SK-N-SH (cell line): ENCODE results near the gene CTCFL. TPM values are rescaled to one million over a fixed set of nuclear protein-coding genes. Genes with fewer than 3 reads are reported as not detected.

Experiments
- CTCF ChIA-PET: fragments of 300-600, 350-600 bp; formaldehyde crosslinking; extraction: SDS; loops from one replicate; lab custom pipeline; 2021; lab: Yijun Ruan, JAX
- POLR2A ChIA-PET: fragments of 350-600 bp; sonication (Branson Sonifier 250); formaldehyde crosslinking; extraction: SDS; loops from one replicate; lab custom pipeline; 2020; ENCODE audit warnings: antibody characterized with exemption, inconsistent platforms; lab: Yijun Ruan, JAX
- DNase-seq: peaks from one replicate; pipeline ENCODE4 v3.0.0; 2012
- H2AFZ ChIP-seq: fragments of 200-600 bp; sonication (generic); 2 replicates; pipeline ENCODE4 v1.8.1; 2016; ENCODE audit warnings: antibody characterized with exemption, mild to moderate bottlenecking, low read depth
- H3F3A ChIP-seq: fragments of 200-600 bp; sonication (generic); replicated peaks from 2 replicates; pipeline ENCODE3; 2016; ENCODE audit warnings: antibody characterized with exemption, mild to moderate bottlenecking; ENCODE audit not compliant: insufficient read depth
- H3K27ac ChIP-seq, 2 experiments: fragments of 200-500 bp in 1 of 2; fragments of 200-600 bp in 1 of 2; sonication (Bioruptor generic) in 1 of 2; sonication (generic), shearing (Covaris generic) in 1 of 2; 2 replicates each; pipeline versions ENCODE4 v1.5.1 to v1.6.1; 2014 to 2016; ENCODE audit warnings: low read depth in 2 of 2, inconsistent platforms in 1 of 2, low read length in 1 of 2, mild to moderate bottlenecking in 1 of 2, mixed read lengths in 1 of 2
- H3K27me3 ChIP-seq: fragments of 200-600 bp; sonication (generic), shearing (Covaris generic); 2 replicates; pipeline ENCODE4 v1.6.1; 2016; ENCODE audit warnings: mixed run types; ENCODE audit not compliant: insufficient read depth
- H3K36me3 ChIP-seq, 2 experiments: fragments of 200-500 bp in 1 of 2; fragments of 200-600 bp in 1 of 2; sonication (Bioruptor generic) in 1 of 2; sonication (generic) in 1 of 2; replicated peaks in 1 of 2; 2 replicates each; pipeline versions ENCODE3 to v1.5.1; 2014 to 2016; ENCODE audit warnings: low read length in 1 of 2, mild to moderate bottlenecking in 1 of 2; ENCODE audit not compliant: insufficient read depth in 2 of 2, control insufficient read depth in 1 of 2
- H3K4me1 ChIP-seq, 2 experiments: fragments of 200-500 bp in 1 of 2; fragments of 200-600 bp in 1 of 2; sonication (Bioruptor generic) in 1 of 2; sonication (generic), shearing (Covaris generic) in 1 of 2; 2 replicates each; pipeline versions ENCODE4 v1.5.1 to v1.6.1; 2014 to 2016; ENCODE audit warnings: low read depth in 1 of 2, low read length in 1 of 2, mixed run types in 1 of 2; ENCODE audit not compliant: insufficient read depth in 2 of 2, control insufficient read depth in 1 of 2
- H3K4me2 ChIP-seq: fragments of 200-600 bp; sonication (generic), shearing (Covaris generic); 2 replicates; pipeline ENCODE4 v1.6.1; 2017; ENCODE audit warnings: mixed run types
- H3K4me3 ChIP-seq, 2 experiments: fragments of 200-500 bp in 1 of 2; fragments of 200-600 bp in 1 of 2; sonication (Bioruptor generic) in 1 of 2; sonication (generic), shearing (Covaris generic) in 1 of 2; 2 replicates each; pipeline versions ENCODE4 v1.5.1 to v1.8.1; 2014 to 2016; ENCODE audit warnings: low read depth in 2 of 2, inconsistent platforms in 1 of 2, low read length in 1 of 2, mild to moderate bottlenecking in 1 of 2, mixed read lengths in 1 of 2, moderate library complexity in 1 of 2
- H3K79me2 ChIP-seq: fragments of 200-600 bp; sonication (generic); 2 replicates; pipeline ENCODE4 v1.8.1; 2017; ENCODE audit warnings: mild to moderate bottlenecking; ENCODE audit not compliant: insufficient read depth
- H3K9ac ChIP-seq: fragments of 200-600 bp; sonication (generic); 2 replicates; pipeline ENCODE4 v1.6.1; 2017; ENCODE audit warnings: mixed run types
- H3K9me2 ChIP-seq: fragments of 200-600 bp; sonication (generic); 2 replicates; pipeline ENCODE4 v1.6.1; 2017; ENCODE audit warnings: mixed run types
- H3K9me3 ChIP-seq: fragments of 200-600 bp; sonication (generic); 2 replicates; pipeline ENCODE4 v1.6.1; 2017; ENCODE audit warnings: mixed run types, mild to moderate bottlenecking, moderate library complexity
- H4K20me1 ChIP-seq: fragments of 200-600 bp; sonication (generic); 2 replicates; pipeline ENCODE4 v1.6.1; 2017; ENCODE audit warnings: mild to moderate bottlenecking, mixed run types; ENCODE audit not compliant: insufficient read depth
- ELF1 ChIP-seq: IDR thresholded peaks from 2 replicates; pipeline ENCODE4 v1.4.0; 2012
- EZH2phosphoT487 ChIP-seq: fragments of 200-600 bp; sonication (generic); IDR thresholded peaks from 2 replicates; pipeline ENCODE4 v1.6.1; 2017; ENCODE audit warnings: low read depth, mixed run types, mild to moderate bottlenecking, antibody characterized with exemption, moderate library complexity, borderline replicate concordance
- FOSL2 ChIP-seq: IDR thresholded peaks from 2 replicates; pipeline ENCODE4 v1.4.0; 2012; ENCODE audit warnings: low read depth, mild to moderate bottlenecking, moderate library complexity, borderline replicate concordance
- FOXJ3 ChIP-seq: sonication (generic); formaldehyde crosslinking; IDR thresholded peaks from 2 replicates; pipeline ENCODE4 v1.5.1; 2020; ENCODE audit warnings: mild to moderate bottlenecking, missing genetic modification reagents
- FOXM1 ChIP-seq: IDR thresholded peaks from 2 replicates; pipeline ENCODE4 v1.4.0; 2012; ENCODE audit warnings: low read depth, mild to moderate bottlenecking
- GATA2 ChIP-seq: sonication (generic); formaldehyde crosslinking; IDR thresholded peaks from 2 replicates; pipeline ENCODE4 v1.5.0; 2020; ENCODE audit warnings: mild to moderate bottlenecking, missing genetic modification reagents
- POLR2AphosphoS5 ChIP-seq: IDR thresholded peaks from 2 replicates; pipeline ENCODE4 v1.6.1; 2012; ENCODE audit warnings: low read depth, low read length
- RAD21 ChIP-seq: IDR thresholded peaks from 2 replicates; pipeline ENCODE4 v1.6.1; 2012; ENCODE audit warnings: mild to moderate bottlenecking, low read length
- RXRA ChIP-seq: IDR thresholded peaks from 2 replicates; pipeline ENCODE4 v1.4.0; 2012; ENCODE audit warnings: low read depth, mild to moderate bottlenecking, borderline replicate concordance
- SMC3 ChIP-seq: IDR thresholded peaks from 2 replicates; pipeline ENCODE4 v1.6.1; 2012; ENCODE audit warnings: low read depth, low read length, improper control_type of control experiment
- YY1 ChIP-seq: IDR thresholded peaks from 2 replicates; pipeline ENCODE4 v1.4.0; 2012; ENCODE audit warnings: low read depth, mild to moderate bottlenecking
- WGBS: methylation state at CpG from one replicate; pipeline ENCODE4 v1.1.6; 2017; ENCODE audit warnings: low lambda C conversion rate; 5-methylcytosine and 5-hydroxymethylcytosine counted together
- polyA plus RNA-seq, 3 experiments: library from polyadenylated mRNA; depleted of rRNA; stranded (reverse); fragments of >200 nt; gene quantifications; 2 replicates each; pipeline ENCODE4 v1.2.3, GENCODE V29; 2012
- TF ChIP-seq, protein P1 (sequence below): IDR thresholded peaks from 2 replicates; pipeline ENCODE4 v1.4.0; 2012; ENCODE audit warnings: low read depth
- TF ChIP-seq, protein P2 (sequence below): IDR thresholded peaks from 2 replicates; pipeline ENCODE4; 2012
- TF ChIP-seq, protein P3 (sequence below): fragments of 150-350 bp; IDR thresholded peaks from 2 replicates; pipeline ENCODE4 v1.6.1; 2016; ENCODE audit warnings: mild to moderate bottlenecking, low read depth, low read length
- TF ChIP-seq, protein P4 (sequence below): IDR thresholded peaks from 2 replicates; pipeline ENCODE4 v1.4.0; 2012; ENCODE audit warnings: low read depth, borderline replicate concordance

CTCFL gene
- polyA plus RNA-seq, 1 of the 3 experiments (the other 2 are of a cell fraction): not detected

DNA sequence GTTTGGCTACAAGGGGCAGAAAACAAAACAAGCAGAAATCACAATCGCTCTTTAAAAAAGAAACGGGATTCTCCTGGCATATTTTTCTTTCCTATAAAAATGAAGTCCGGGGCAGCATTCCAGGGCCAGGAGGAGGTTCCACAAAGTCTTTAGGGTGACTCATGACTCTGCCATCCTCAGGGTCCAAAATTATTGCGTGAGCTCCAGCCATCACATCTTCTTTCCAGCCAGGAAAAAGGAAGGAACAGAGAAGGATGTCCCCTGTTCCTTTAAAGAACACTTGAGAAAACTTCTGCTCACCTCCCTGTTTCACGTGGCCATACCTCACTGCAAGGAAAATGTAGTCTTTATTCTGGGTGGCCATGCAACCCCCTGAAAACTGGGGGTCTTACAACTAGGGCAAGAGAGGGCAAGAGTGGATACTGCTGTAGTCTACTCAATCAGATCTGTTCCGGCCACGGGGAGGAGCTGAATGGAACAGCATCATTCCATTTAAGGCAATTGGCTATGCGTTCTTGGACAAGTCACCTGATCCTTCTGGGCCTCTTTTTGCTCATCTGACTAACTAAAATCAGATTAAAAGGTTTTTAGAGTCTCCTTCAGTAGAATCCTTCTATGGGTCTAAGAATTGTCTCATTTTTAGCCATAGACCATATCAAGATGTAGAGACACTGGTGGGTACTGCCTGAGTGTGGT lies 49.4 kb downstream of the CTCFL start:
- no peaks in the 10 kb centered on the region for H3K79me2 ChIP-seq
- H3F3A ChIP-seq: no peaks in the 10 kb centered on the region
- H3K4me3 ChIP-seq: no peak overlapping the region
- DNase-seq: no peak
- H3K27me3 ChIP-seq: peaks cover 13% of the 10 kb centered on the region
- H4K20me1 ChIP-seq: no peaks in the 10 kb centered on the region
- ChIA-PET POLR2A (no interaction called here), CTCF (interaction anchor here (1.6 kb wide), 1 partner anchor 20 kb away, joined by 4 read pairs; no protein-coding TSS in a partner anchor)
- H2AFZ ChIP-seq: no peak overlapping the region
- H3K9ac ChIP-seq: no peak overlapping the region
- no peak overlapping the region for H3K27ac ChIP-seq
- no peaks in the 10 kb centered on the region for H3K9me3 ChIP-seq
- peaks cover 0 to 5% of the 10 kb centered on the region in 2 experiments; a peak in 1 of 4 replicates for H3K4me1 ChIP-seq
- no peak overlapping the region for H3K4me2 ChIP-seq
- 58% methylated on average over 8 of the region's 8 CpGs for WGBS
- no peaks in the 10 kb centered on the region for H3K36me3 ChIP-seq
- H3K9me2 ChIP-seq: no peaks in the 10 kb centered on the region
- TF ChIP-seq, protein P1, sequence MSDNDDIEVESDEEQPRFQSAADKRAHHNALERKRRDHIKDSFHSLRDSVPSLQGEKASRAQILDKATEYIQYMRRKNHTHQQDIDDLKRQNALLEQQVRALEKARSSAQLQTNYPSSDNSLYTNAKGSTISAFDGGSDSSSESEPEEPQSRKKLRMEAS: no peak
- TF ChIP-seq, protein P2, sequence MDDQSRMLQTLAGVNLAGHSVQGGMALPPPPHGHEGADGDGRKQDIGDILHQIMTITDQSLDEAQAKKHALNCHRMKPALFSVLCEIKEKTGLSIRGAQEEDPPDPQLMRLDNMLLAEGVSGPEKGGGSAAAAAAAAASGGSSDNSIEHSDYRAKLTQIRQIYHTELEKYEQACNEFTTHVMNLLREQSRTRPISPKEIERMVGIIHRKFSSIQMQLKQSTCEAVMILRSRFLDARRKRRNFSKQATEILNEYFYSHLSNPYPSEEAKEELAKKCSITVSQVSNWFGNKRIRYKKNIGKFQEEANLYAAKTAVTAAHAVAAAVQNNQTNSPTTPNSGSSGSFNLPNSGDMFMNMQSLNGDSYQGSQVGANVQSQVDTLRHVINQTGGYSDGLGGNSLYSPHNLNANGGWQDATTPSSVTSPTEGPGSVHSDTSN: no peak
- TF ChIP-seq RAD21 (no peak), GATA2 (no peak), POLR2AphosphoS5 (no peak), RXRA (no peak), YY1 (no peak), FOSL2 (no peak)
- TF ChIP-seq, all 33 proteins: peak for 0

DNA sequence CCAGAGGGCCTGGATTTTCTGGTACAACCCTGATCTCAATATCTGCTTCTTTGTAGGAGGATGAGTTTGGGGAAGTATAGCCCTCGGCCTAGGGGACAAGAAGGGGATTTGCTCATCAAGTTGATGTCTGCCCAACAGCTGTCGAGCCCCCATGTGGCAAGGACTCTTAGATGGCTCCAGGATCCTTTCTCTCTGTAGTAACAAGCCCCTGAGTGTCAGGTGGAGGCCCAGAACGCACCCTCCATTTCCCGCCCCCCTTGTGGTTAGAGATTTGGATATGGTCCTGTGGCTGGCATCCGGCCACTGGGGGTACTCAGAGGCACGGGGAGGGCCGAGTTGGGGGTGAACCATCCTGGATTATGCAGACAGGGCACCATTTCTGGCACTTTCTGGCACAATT lies 50.1 kb downstream of the CTCFL start:
- TF ChIP-seq, protein P3, sequence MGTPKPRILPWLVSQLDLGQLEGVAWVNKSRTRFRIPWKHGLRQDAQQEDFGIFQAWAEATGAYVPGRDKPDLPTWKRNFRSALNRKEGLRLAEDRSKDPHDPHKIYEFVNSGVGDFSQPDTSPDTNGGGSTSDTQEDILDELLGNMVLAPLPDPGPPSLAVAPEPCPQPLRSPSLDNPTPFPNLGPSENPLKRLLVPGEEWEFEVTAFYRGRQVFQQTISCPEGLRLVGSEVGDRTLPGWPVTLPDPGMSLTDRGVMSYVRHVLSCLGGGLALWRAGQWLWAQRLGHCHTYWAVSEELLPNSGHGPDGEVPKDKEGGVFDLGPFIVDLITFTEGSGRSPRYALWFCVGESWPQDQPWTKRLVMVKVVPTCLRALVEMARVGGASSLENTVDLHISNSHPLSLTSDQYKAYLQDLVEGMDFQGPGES: no peak
- TF ChIP-seq SMC3 (no peak), FOXM1 (no peak), EZH2phosphoT487 (no peak), ELF1 (no peak), YY1 (no peak), FOXJ3 (CRISPR knock-in tag) (no peak)
- TF ChIP-seq, protein P4, sequence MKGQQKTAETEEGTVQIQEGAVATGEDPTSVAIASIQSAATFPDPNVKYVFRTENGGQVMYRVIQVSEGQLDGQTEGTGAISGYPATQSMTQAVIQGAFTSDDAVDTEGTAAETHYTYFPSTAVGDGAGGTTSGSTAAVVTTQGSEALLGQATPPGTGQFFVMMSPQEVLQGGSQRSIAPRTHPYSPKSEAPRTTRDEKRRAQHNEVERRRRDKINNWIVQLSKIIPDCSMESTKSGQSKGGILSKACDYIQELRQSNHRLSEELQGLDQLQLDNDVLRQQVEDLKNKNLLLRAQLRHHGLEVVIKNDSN: no peak
- TF ChIP-seq, protein P1: no peak
- TF ChIP-seq, all 33 proteins: peak for 0
- Histone ChIP-seq H3K9me2 (no peaks in the 10 kb centered on the region), H3K27me3 (peaks cover 13% of the 10 kb centered on the region), H3K36me3 (no peaks in the 10 kb centered on the region), H3K9ac (no peak overlapping the region), H4K20me1 (no peaks in the 10 kb centered on the region), H3K9me3 (no peaks in the 10 kb centered on the region), H3K4me2 (no peak overlapping the region), H2AFZ (no peak overlapping the region; the same call in 1 of the 2 replicates), H3K4me3 (no peak overlapping the region), H3K79me2 (no peaks in the 10 kb centered on the region), H3F3A (no peaks in the 10 kb centered on the region), H3K4me1 (peaks cover 0 to 11% of the 10 kb centered on the region in 2 experiments; a peak in 1 of 4 replicates), H3K27ac (no peak overlapping the region)
- POLR2A ChIA-PET: no interaction called here
- no peak for DNase-seq
- WGBS: 34% methylated on average over 5 of the region's 7 CpGs
- CTCF ChIA-PET: interaction anchor here (1.6 to 2.5 kb wide), 2 partner anchors 21 to 93 kb away, joined by 4 to 9 read pairs; no protein-coding TSS in a partner anchor
